ENCODE results near the gene PCCB. TPM values are rescaled to one million over a fixed set of nuclear protein-coding genes. Genes with fewer than 3 reads are reported as not detected.
"Not testable (repeated sequence)": the region's sequence is repeated elsewhere in the genome, so short reads cannot be mapped to it uniquely, and the experiment has no call there.

Gene PCCB
- total RNA-seq, 2 donors from 2014 or later: 14.5 to 26.4 TPM

DNA sequence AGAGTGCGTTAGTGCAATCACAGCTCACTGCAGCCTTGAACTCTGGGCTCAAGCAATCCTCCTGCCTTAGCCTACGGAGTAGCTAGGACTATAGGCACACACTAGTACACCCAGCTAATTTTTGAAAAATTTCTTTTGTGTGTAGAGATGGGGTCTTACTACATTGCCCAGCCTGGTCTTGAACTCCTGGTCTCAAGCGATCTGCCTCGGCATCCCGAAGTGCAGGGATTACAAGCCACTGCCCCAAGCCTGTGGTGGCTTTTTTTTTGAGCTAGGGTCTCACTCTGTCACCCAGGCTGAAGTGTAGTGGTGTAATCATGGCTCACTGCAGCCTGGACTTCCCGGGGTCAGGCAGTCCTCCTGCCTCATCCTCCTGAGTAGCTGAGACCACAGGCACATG, 17.1 kb downstream of the PCCB start:
- DNase-seq (no peak), ATAC-seq (no peak)
- WGBS, 2 donors: 94 to 100% methylated on average over 5 to 6 of the region's 6 CpGs
- TF ChIP-seq CTCF (IDR thresholded peaks at IDR 0.05) (no peak), POLR2A (IDR thresholded peaks at IDR 0.05) (no peak)
- H3K36me3 ChIP-seq (replicated peaks in 1 of 2; ENCODE audit: insufficient read depth in 1 of 2, low read depth in 2 of 2): peaks cover 0 to 2% of the 10 kb centered on the region in 2 donors
- no peak overlapping the region for H3K4me3 ChIP-seq
- no peak overlapping the region for H3K27ac ChIP-seq
- intact Hi-C loops (cut with DNase I): no loop called here
- H3K27me3 ChIP-seq: no peaks in the 10 kb centered on the region
- no peaks in the 10 kb centered on the region for H3K9me3 ChIP-seq
- no peaks in the 10 kb centered on the region for H3K4me1 ChIP-seq

DNA sequence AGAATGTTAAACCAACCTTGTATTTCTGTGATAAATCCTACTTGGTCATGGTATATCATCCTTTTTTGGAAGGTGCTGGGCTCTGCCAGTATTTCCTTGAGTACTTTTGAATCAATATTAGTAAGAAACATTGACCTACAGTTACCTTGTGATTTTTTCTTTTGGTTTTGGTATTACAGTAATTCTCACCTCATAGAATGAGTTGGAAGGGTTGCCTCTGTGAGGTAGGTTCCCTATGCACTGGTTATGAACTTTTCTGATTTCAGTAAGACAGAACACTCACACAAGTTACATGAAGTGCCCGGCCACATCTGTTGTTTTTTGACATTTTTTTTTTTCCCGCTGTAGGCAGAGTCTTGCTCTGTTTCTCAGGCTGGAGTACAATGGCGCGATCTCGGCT, 20.0 kb downstream of the PCCB start:
- intact Hi-C loops (cut with DNase I): no loop called here
- WGBS, 2 donors: 95 to 97% methylated on average over 5 of the region's 5 CpGs
- ATAC-seq: no peak
- Histone ChIP-seq H3K4me3 (no peak overlapping the region), H3K27me3 (no peaks in the 10 kb centered on the region), H3K9me3 (no peaks in the 10 kb centered on the region), H3K4me1 (no peaks in the 10 kb centered on the region), H3K36me3 (replicated peaks in 1 of 2; ENCODE audit: insufficient read depth in 1 of 2, low read depth in 2 of 2) (peaks cover 0 to 2% of the 10 kb centered on the region in 2 donors), H3K27ac (no peak overlapping the region)
- TF ChIP-seq CTCF (IDR thresholded peaks at IDR 0.05) (no peak), POLR2A (IDR thresholded peaks at IDR 0.05) (no peak)
- DNase-seq: no peak

- H3K27me3 ChIP-seq; DNase-seq; intact Hi-C loops (cut with DNase I); H3K27ac ChIP-seq; ATAC-seq; H3K9me3 ChIP-seq; H3K36me3 ChIP-seq (replicated peaks in 1 of 2; ENCODE audit: insufficient read depth in 1 of 2, low read depth in 2 of 2); H3K4me1 ChIP-seq; H3K4me3 ChIP-seq: not testable (repeated sequence)
- WGBS, 2 donors: 89 to 95% methylated on average over 2 of the region's 2 CpGs
Observed at GRCh38 chr3:136271626-136272025, 21.5 kb downstream of the PCCB start.

DNA sequence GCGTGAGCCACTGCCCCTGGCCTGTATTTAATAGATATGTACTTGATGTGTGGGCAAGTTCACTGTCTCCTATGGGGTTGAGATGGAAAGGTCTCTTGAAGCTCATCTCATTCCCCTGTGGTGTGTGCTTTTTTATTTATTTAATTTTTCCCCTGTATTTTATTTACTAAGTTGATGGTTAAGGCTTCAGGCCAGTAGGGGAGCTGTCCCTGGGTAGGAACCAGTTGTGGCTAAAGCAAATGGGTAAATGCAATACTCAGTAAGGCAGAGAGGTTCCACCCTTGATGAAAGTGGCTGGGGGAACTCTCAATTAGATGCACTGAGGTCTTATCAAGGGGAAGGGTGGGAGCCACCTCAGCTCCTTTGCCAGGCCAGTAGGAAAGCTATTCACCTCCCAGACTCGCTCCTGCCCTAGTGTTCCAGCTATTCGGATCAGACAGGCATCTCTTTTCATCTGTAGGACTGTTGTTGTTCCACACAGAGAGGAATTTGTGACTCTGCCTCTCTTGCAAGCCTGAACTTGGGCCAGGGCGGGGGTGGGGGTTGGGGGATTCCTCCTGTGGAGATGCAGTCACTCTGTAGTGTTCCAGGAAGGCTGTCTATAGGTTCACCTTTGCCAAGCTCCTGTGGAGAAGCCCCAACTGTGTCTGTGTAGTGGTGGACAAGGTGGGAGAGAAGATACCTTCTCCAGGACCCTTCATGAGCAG, 26.1 kb downstream of the PCCB start:
- no peak for ATAC-seq
- H3K27ac ChIP-seq: no peak overlapping the region
- H3K27me3 ChIP-seq: no peaks in the 10 kb centered on the region
- no peaks in the 10 kb centered on the region for H3K9me3 ChIP-seq
- intact Hi-C loops (cut with DNase I): no loop called here
- DNase-seq: no peak
- 92 to 93% methylated on average over 3 to 4 of the region's 4 CpGs for WGBS, 2 donors
- no peak overlapping the region for H3K4me3 ChIP-seq
- H3K4me1 ChIP-seq: peaks cover 14% of the 10 kb centered on the region
- no peaks in the 10 kb centered on the region for H3K36me3 ChIP-seq (replicated peaks in 1 of 2; ENCODE audit: insufficient read depth in 1 of 2, low read depth in 2 of 2)
- TF ChIP-seq POLR2A (IDR thresholded peaks at IDR 0.05): no peak
- no peak for TF ChIP-seq CTCF (IDR thresholded peaks at IDR 0.05)

DNA sequence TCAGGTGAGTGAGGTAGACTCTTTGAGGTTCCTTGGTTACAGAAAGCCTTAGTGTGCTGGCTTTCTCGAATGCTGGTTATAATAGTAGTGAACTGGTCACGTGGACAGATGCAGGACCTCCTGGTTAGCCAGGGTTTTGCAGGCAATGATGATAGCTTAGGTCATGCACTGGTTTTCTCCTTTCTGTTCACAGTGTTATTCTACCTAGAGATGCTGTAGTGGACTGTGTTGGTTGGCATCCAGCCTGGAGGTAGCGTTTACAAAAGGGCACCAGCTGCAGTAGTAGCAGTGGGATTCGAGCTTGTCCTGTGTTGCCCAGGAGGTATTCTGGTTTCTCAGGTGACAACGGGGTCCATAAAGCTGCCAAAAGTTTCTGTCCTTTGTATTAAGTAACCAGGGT, 27.0 kb downstream of the PCCB start:
- Histone ChIP-seq H3K27ac (peak overlapping the region in 3 of 4 donors; percentile 46 to 49 (median 46)), H3K36me3 (replicated peaks in 1 of 2; ENCODE audit: insufficient read depth in 1 of 2, low read depth in 2 of 2) (no peaks in the 10 kb centered on the region), H3K9me3 (no peaks in the 10 kb centered on the region), H3K4me1 (peaks cover 14% of the 10 kb centered on the region), H3K4me3 (no peak overlapping the region), H3K27me3 (no peaks in the 10 kb centered on the region)
- 51 to 56% methylated on average over 4 to 5 of the region's 5 CpGs for WGBS, 2 donors
- ATAC-seq: peak; percentile 40
- peak; percentile 24 to 62 (median 34) for DNase-seq
- intact Hi-C loops (cut with DNase I): no loop called here
- no peak for TF ChIP-seq POLR2A (IDR thresholded peaks at IDR 0.05)

GRCh38 chr3:136277634-136278033, 27.5 kb downstream of the PCCB start:
- DNase-seq: peak; percentile 58 to 81 (median 67)
- WGBS, 2 donors: 43 to 67% methylated on average over 1 to 4 of the region's 4 CpGs
- Histone ChIP-seq H3K9me3 (no peaks in the 10 kb centered on the region), H3K36me3 (replicated peaks in 1 of 2; ENCODE audit: insufficient read depth in 1 of 2, low read depth in 2 of 2) (no peaks in the 10 kb centered on the region), H3K27ac (peak overlapping the region; percentile 33 to 49 (median 46)), H3K4me1 (peaks cover 14% of the 10 kb centered on the region), H3K27me3 (no peaks in the 10 kb centered on the region), H3K4me3 (no peak overlapping the region)
- peak; percentile 83 for ATAC-seq
- intact Hi-C loops (cut with DNase I): no loop called here
- TF ChIP-seq POLR2A (IDR thresholded peaks at IDR 0.05): no peak
- peak in 1 of 7 experiments; percentile 18 for TF ChIP-seq CTCF (IDR thresholded peaks at IDR 0.05)

Data from body of pancreas (tissue), 4 donors.